HG03064 (cell line): Measurements from ENCODE around the gene NPTN.
"Not testable (repeated sequence)": the region's sequence is repeated elsewhere in the genome, so short reads cannot be mapped to it uniquely, and the experiment has no call there.

Experiments used
- ATAC-seq: cut with Tn5 transposase; IDR thresholded peaks from one replicate; pipeline ENCODE4 v1.9.1; 2021; ENCODE audit warnings: low read depth; ENCODE audit not compliant: unreplicated experiment

The NPTN gene

GRCh38 chr15:73573572-73573971, 59.6 kb downstream of the NPTN start:
- ATAC-seq: no peak

DNA sequence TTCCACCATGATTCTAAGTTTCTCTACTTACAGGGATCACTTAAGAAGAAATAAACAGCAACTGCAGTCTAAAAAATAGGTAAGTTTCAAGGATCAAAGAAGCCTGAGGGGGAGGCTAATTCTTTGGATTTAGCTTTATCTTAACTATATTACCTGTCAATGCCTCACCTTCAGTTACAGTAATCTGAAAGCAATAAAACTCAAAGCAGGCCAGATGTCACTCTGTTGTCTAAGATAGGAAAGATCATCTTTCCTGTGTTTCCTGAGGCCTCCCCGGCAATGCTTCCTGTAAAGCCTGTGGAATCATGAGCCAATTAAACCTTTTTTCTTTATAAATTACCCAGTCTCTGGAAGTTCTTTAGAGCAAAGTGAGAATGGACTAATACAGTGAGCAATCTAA, 60.2 kb downstream of the NPTN start:
- ATAC-seq: no peak

DNA sequence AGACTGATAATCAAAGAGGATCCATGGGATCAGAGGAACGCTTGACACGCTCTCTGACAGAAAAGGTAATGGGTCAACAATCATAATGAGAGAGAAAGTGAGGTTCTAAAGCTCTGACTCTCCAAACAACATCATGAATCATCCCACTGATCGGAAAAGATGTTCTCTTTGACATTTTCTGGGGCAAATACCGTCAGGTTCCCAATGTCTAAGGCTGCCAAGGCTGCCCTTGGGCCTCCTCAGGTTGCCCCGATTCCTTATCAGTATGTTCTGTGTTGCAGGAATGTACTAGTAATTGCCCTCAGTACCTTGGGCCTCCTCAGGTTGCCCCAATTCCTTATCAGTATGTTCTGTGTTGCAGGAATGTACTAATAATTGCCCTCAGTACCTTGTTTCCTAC, 60.9 kb downstream of the NPTN start:
- no peak for ATAC-seq

DNA sequence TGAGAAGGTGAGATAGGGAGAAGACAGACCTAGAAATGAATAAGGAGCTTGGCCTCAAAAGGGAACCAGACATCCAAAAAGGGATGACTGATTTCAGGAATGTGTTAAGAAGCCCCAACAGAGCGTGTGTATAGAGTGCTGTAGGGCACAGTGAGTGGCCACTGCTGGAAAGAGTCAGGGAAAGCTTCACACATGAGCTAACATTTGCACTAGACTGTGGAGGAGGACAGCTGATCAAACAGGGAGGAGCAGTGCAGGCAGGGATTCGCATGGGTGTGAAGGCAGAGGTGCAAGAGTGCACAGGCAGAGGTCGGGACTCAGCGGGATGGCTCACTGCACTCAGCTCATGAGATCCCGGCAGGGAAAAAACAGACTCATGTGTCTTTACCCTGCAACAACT, 61.8 kb downstream of the NPTN start:
- ATAC-seq: no peak

DNA sequence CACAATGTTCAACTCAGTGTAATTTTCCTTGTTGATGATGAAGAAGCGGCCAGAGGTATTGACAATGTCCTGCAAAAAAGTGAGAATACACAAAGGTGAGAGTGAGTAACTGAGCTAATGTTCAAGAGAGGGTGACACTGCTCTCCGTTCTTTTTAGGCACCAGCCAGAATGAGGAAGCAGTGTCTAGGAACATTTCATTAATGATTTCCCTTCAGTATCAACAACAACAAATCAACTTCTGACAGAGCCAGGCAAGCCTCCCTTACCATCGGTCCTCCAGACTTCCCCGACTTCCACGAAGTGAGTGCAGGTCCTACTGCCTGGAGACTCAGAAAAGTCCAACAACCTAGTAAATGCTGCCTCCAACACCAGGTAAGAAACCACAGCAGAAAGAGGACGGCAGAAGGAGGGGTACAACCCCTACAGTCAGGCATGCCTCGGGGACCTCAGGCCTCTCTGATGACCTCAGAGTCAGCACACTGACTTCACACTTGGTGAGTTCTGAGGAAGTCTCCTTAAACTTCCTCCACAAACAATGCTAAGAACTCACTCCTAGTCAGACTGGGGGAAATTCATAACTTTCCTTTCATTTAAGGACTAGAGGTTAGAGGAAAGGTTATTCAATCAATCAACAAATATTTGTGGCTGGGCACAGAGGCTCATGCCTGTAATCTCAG, 62.7 kb downstream of the NPTN start:
- no peak for ATAC-seq

DNA sequence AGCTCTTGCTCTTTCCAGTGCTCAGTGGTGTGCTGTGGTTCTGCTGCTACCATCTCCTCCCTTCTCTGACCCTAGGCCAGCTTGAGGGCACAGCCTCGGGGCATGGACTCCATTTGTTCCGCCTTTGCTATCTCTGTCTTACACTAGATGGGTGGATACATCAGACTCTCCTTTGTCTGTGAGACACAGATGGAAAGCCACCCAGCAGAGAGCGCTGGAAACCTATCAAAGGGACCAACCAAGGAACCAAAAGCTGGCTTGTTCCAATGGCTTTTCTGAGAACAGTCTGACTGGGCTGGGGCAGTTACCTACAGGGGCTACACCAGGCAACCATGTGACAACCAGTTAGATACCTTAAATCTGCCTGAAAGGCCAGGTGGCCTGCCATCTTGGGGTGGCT, 63.8 kb downstream of the NPTN start:
- no peak for ATAC-seq

DNA sequence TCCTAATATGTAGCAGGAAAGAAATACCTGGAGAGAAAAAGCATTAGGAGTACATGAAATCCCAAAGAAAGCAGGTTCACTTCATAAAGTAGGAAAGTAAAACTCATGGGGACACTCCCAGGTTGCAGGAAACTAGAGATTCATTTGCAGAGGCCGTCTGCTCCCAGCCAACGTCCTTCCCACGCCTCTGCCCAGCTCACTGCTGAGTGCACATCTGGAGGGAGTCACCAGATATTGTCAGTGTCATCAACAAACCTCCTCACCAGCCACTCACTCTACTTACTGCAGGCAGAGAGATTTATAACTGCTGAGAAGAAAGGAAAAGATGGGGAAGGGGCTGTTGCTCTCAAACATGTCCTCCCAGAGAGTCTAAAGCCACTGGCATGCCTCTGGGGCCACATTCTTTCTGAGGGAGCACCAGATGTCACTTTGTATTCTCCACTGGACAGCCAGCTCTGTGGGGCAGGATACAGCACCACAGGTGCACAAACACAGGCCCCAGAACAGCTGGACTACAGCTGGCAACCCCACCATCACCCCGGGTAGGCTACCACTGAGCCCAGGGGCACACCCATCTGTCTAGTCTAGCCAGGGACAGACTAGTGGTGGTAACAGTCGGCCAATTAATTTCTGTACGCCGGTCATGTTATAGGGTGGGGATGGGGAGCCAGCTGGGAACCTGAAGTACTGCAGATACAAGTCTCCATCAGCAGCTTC, 64.5 kb downstream of the NPTN start:
- no peak for ATAC-seq

DNA sequence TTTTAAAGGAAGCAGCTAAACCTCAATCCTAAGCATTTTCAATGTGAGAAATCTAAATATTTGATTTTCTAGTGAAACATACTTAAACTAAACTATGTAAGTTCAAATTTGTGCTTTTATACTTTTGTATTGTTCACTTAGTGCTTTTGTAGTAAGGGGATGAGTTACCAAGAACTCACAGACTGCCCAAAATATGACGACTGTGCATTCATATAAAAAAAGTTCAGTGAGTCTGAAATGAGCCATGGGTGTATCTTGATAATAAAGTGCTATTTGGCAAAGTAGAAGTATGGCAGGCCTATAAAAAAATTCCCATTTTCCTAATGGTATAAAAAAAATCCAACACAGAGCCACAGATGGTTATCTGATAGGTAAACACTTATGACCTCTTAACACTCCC, 66.2 kb downstream of the NPTN start:
- no peak for ATAC-seq

DNA sequence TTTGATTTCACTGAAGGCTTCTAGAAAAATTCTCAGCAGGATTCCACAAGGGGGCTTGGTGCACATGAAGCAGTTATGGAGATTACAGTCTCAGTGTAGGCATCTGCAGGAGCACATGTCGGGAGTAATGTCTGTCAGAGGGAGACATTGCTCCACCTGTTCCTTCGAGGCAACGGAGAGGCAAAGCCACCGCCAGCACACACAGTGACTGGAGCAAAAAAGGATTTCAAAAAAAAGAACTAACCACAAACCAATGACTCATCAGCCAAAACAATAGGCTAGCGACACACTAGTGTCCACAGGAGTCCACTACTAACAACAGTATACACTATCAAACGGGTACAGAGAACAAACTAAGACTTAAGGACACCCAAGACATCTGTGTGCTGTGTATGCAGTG, 68.9 kb downstream of the NPTN start:
- ATAC-seq: no peak

DNA sequence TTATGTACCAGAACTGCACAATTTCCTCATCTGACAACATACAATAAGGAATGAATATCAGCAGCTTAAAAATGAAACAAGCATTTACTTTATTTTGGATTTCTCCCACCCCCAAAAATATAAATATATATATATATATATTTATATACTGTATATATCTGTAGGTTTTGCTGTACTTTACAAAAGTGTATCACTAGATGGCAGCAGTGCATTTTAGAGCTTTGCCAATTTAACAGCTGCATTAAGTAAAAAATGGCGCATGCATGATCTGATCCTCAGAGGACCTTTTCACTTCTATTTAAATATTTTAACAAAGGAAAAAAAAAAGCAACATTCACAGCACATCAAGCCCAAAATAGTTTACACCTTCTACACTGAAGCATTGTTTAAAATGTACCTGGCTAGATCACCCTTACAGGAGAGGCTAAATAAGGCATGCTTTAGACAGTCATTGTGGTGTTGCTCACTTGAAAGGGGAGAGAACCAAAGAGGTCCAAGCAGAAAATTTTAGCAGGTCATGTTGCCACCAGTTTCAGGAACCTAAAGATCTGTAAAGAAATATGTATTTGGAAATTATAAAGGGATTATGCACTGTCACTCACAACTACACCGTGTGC, 72.6 kb downstream of the NPTN start:
- ATAC-seq: no peak

DNA sequence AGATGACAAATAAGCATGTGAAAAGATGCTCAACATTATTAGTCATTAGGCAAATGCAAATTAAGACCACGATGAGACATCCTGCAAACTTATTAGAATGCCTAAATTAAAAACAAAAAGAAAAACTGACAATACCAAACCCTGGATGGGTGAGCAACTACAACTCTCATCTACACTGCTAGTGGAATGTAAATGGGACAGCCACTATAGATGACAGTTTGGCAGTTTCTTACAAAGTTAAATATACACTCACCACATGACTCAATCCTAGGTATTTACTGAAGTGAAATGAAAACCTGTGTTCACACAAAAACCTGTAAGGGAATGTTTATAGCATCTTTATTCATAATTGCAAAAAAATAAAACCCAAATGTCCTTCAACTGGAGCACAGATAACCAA, 74.7 kb downstream of the NPTN start:
- ATAC-seq: no peak

- ATAC-seq: no peak
Measured at GRCh38 chr15:73555080-73555479, 78.1 kb downstream of the NPTN start.

DNA sequence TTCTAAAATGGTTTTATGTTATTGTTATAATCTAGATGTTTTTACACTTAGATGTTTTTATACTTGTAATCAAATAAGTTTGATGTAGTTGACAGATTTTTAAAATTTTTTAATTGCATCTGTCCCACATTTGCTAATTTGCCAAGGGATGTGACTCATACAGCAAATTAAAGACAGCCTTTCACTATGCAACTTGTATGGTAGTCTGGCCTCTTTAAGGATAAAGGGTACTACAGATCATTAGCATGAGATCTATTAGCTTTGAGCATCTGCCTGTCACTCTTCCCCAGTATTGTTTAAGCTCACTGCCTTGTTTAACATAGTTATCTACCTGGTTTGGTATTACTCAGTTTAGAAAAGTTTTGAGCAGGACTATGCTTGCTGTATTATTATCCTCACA, 83.0 kb downstream of the NPTN start:
- ATAC-seq: no peak

DNA sequence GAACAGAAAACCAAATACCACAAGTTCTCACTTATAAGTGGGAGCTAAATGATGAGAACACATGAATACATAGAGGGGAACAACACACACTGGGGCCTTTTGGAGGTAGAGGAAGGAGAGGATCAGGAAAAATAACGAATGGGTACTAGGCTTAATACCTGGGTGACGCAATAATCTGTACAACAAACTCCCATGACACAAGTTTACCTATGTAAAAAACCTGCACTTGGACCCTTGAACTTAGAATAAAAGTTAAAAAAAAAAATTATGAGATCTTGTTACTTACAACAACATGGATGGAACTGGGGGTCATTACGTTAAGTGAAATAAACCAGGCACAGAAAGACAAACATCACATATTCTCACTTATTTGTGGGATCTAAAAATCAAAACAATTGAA, 84.3 kb downstream of the NPTN start:
- ATAC-seq: not testable (repeated sequence)

GRCh38 chr15:73541479-73541878, 91.7 kb downstream of the NPTN start:
- no peak for ATAC-seq

DNA sequence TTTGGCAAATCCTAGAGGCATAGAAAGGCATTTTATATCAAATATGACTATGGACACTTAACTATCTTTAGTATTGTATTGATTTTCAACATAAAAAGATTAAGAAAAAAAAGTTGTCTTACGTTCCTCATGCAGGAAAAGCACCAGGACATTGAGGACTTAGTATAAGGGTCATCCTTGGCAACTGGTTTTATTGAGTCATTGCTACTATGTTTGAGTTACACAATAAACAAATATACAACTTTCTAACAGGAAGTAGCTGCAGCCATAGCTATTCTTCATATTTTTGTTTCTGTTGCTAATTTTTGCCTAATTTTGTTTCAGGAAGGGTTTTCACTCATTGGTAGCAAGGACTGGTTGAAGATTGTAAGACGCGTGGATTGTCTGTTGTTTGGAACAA, 93.0 kb downstream of the NPTN start:
- no peak for ATAC-seq

- ATAC-seq: no peak
Measured at GRCh38 chr15:73539212-73540128, 93.7 kb downstream of the NPTN start.

DNA sequence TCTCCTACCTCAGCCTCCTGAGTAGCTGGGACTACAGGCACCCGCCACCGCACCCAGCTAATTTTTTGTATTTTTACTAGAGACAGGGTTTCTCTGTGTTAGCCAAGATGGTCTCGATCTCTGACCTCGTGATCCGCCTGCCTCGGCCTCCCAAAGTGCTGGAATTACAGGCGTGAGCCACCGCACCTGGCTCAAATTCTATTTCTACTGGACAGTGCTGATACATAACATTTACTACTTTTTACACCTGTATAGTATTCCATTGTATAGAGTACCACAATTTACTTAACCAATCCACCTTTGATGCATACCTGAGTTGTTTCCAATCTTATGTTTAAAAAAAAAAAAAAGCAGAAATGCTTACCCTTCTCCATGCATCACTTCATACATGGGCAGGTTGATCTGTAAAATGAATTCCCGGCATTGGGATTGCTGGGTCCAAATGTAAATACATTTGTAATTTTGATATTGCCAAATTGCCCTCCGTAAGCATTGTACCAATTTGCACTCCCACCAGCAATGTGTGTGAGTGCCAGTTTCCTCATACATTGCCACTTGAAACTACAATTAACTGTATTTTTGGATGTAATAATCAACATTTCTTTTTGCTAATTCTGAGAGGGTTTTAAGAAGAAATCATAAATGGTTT, 94.5 kb downstream of the NPTN start:
- ATAC-seq: no peak

DNA sequence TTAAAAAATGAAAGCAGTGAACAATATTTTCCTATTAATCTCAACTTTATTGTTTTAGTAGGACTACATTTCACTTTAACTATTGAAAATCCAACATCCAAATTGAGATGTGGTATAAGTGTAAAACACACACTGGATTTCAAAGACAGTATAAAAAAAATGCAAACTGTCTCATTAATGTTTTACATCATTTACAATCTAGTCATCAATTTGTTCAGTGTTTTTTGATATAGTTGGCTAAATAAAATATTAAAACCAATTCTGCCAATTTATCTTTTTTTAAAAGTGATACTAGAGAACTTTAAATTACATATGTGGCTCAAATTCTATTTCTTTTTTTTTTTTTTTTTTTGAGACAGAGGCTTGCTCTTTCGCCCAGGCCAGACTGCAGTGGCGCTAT, 95.1 kb downstream of the NPTN start:
- ATAC-seq: no peak

DNA sequence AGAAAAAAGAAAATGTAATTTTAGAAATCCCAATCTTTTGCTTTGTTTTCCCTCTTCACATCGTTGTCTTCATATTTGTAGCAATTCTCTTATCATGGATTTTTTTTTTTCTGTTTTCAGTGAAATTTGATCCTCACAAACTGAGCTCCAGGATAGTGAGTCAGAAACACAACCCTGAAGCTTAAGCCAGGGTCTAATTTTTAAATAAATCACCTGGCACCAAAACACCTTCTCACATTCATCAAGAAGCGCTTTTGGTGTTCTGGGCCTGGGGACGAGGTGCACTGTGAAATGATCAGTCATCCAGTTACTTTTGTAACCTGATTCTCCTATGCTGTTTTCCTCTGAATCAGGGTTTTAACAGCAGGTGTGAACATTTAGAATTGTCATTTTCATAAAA, 102.5 kb downstream of the NPTN start:
- ATAC-seq: no peak

GRCh38 chr15:73527598-73527997, 105.6 kb downstream of the NPTN start:
- ATAC-seq: no peak
